Osteocyte (in vitro differentiated cells): Measurements from ENCODE around the gene CAST. TPM values are rescaled to one million over a fixed set of nuclear protein-coding genes. Genes with fewer than 3 reads are reported as not detected.

Source experiments
- DNase-seq: peaks from one replicate; pipeline ENCODE4 v3.0.0; 2021; ENCODE audit warnings: mixed read lengths; ENCODE audit not compliant: unreplicated experiment; ENCODE audit errors: extremely low spot score
- H3K27ac Mint-ChIP-seq: one replicate; pipeline ENCODE4 v1.8.0; 2021; ENCODE audit warnings: mild to moderate bottlenecking, mixed read lengths; ENCODE audit not compliant: unreplicated experiment
- H3K27me3 Mint-ChIP-seq: one replicate; pipeline ENCODE4 v1.8.0; 2021; ENCODE audit warnings: mixed read lengths; ENCODE audit not compliant: unreplicated experiment
- H3K36me3 Mint-ChIP-seq: one replicate; pipeline ENCODE4 v1.8.0; 2021; ENCODE audit warnings: mixed read lengths; ENCODE audit not compliant: unreplicated experiment
- H3K4me1 Mint-ChIP-seq: one replicate; pipeline ENCODE4 v1.8.0; 2021; ENCODE audit warnings: mixed read lengths; ENCODE audit not compliant: unreplicated experiment
- H3K4me3 Mint-ChIP-seq: one replicate; pipeline ENCODE4 v1.8.0; 2021; ENCODE audit warnings: mild to moderate bottlenecking, moderate library complexity, mixed read lengths; ENCODE audit not compliant: unreplicated experiment
- H3K9me3 Mint-ChIP-seq: one replicate; pipeline ENCODE4 v1.8.0; 2021; ENCODE audit warnings: mixed read lengths; ENCODE audit not compliant: unreplicated experiment
- total RNA-seq: library from RNA; stranded (reverse); gene quantifications from 2 replicates; pipeline ENCODE4 v1.2.1, GENCODE V29; 2021
- TF ChIP-seq, protein P1 (sequence below): fragments of 200-600 bp; sonication (generic); IDR thresholded peaks from 2 replicates; pipeline ENCODE4 v1.5.0; 2021; ENCODE audit warnings: antibody characterized with exemption, mild to moderate bottlenecking, moderate library complexity

The CAST gene
- total RNA-seq, 1 donor from 2014 or later: 144 TPM

GRCh38 chr5:96628406-96628805 lies 33.8 kb upstream of the CAST start:
- TF ChIP-seq, protein P1, sequence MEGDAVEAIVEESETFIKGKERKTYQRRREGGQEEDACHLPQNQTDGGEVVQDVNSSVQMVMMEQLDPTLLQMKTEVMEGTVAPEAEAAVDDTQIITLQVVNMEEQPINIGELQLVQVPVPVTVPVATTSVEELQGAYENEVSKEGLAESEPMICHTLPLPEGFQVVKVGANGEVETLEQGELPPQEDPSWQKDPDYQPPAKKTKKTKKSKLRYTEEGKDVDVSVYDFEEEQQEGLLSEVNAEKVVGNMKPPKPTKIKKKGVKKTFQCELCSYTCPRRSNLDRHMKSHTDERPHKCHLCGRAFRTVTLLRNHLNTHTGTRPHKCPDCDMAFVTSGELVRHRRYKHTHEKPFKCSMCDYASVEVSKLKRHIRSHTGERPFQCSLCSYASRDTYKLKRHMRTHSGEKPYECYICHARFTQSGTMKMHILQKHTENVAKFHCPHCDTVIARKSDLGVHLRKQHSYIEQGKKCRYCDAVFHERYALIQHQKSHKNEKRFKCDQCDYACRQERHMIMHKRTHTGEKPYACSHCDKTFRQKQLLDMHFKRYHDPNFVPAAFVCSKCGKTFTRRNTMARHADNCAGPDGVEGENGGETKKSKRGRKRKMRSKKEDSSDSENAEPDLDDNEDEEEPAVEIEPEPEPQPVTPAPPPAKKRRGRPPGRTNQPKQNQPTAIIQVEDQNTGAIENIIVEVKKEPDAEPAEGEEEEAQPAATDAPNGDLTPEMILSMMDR: no peak
- H3K4me3 Mint-ChIP-seq: no peak overlapping the region
- H3K27me3 Mint-ChIP-seq: no peaks in the 10 kb centered on the region
- peaks cover 37% of the 10 kb centered on the region for H3K4me1 Mint-ChIP-seq
- DNase-seq: no peak
- H3K27ac Mint-ChIP-seq: peak overlapping the region; percentile 28
- no peaks in the 10 kb centered on the region for H3K36me3 Mint-ChIP-seq
- no peaks in the 10 kb centered on the region for H3K9me3 Mint-ChIP-seq

DNA sequence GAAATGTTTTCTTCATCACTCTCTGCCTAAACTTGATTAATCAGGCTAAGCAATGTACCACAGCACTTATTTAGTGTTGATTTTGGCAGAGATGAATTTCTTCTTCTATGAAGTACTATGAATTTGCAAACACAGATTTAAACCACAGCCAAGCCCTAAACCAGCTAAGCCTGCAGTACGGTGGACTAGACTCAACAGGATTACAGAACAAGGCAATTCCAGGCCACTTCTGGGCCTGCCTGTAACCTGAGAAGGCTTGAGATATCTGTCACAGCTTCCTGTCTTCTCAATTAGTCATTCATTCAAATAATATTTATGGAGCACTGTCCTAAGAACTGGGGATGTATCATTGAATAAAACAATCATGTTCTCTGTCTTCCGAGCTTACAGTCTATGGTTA lies 32.4 kb upstream of the CAST start:
- H3K27ac Mint-ChIP-seq: peak overlapping the region; percentile 76
- H3K36me3 Mint-ChIP-seq: no peaks in the 10 kb centered on the region
- TF ChIP-seq, protein P1: no peak
- H3K27me3 Mint-ChIP-seq: no peaks in the 10 kb centered on the region
- no peak overlapping the region for H3K4me3 Mint-ChIP-seq
- no peaks in the 10 kb centered on the region for H3K9me3 Mint-ChIP-seq
- H3K4me1 Mint-ChIP-seq: peaks cover 37% of the 10 kb centered on the region
- DNase-seq: no peak

DNA sequence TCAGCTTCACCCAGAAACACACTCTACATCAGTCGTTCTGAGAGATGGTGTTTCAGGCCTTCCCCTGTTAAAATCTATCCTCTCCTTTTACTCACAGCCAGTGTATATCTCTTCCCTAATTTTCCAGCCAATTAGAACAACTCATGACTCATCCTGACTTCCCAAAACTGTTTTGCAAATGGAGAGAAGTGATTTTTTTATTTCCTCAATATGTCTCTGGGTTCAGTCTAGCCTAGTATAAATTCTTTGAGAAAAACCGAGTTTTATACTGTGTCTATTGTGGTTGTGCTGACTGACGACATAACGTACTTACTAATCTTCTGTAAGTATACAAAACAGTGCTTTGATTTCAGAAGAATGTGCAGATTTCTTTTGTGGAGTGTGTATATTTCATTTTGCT lies 28.4 kb upstream of the CAST start:
- no peak overlapping the region for H3K4me3 Mint-ChIP-seq
- no peaks in the 10 kb centered on the region for H3K36me3 Mint-ChIP-seq
- no peaks in the 10 kb centered on the region for H3K27me3 Mint-ChIP-seq
- DNase-seq: no peak
- peaks cover 24% of the 10 kb centered on the region for H3K4me1 Mint-ChIP-seq
- H3K9me3 Mint-ChIP-seq: no peaks in the 10 kb centered on the region
- H3K27ac Mint-ChIP-seq: no peak overlapping the region
- TF ChIP-seq, protein P1: no peak

DNA sequence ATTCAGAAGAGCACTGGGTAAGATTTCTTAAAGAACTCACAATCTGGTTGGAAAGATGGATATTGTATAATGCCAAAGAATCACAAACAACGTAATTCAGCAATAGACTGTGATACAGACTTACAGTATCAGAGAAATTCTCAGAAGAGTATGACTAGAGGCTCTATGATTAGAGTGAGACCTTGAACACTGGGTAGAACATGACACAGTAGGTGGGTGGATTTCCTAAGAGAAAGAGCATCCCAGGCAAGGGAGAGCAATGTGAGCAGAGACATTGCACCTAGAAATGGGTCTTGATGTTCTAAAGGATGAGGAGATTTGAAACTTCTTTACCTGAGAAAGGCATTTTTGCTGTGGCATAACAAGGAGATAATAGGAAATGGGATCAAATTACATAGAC lies 27.3 kb upstream of the CAST start:
- H3K36me3 Mint-ChIP-seq: no peaks in the 10 kb centered on the region
- TF ChIP-seq, protein P1: no peak
- no peak overlapping the region for H3K27ac Mint-ChIP-seq
- no peak for DNase-seq
- no peak overlapping the region for H3K4me3 Mint-ChIP-seq
- H3K27me3 Mint-ChIP-seq: no peaks in the 10 kb centered on the region
- peaks cover 17% of the 10 kb centered on the region for H3K4me1 Mint-ChIP-seq
- H3K9me3 Mint-ChIP-seq: no peaks in the 10 kb centered on the region

- Mint-ChIP-seq H3K27me3 (no peaks in the 10 kb centered on the region), H3K9me3 (no peaks in the 10 kb centered on the region)
These were observed 26.1 kb upstream of the CAST start for GRCh38 chr5:96636046-96636445.

More at GRCh38 chr5:96636046-96636445, 26.1 kb upstream of the CAST start:
- H3K4me3 Mint-ChIP-seq: no peak overlapping the region
- TF ChIP-seq, protein P1: no peak
- H3K4me1 Mint-ChIP-seq: peaks cover 10% of the 10 kb centered on the region
- no peak for DNase-seq
- H3K27ac Mint-ChIP-seq: no peak overlapping the region
- no peaks in the 10 kb centered on the region for H3K36me3 Mint-ChIP-seq
